Motor neuron (in vitro differentiated cells): Measurements from ENCODE around the gene PITPNB. TPM values are rescaled to one million over a fixed set of nuclear protein-coding genes. Genes with fewer than 3 reads are reported as not detected.
A peak's percentile ranks its signal among the peaks of the same experiment; 100 is the strongest.

Experiments
- ATAC-seq, 8 experiments: fragments of 200-7000 bp; cut with Tn5 transposase; replicated peaks in 6 of 8; 2 replicates each; pipeline ENCODE4 v1.8.0; 2021; ENCODE audit warnings: mild to moderate bottlenecking in 8 of 8, moderate library complexity in 8 of 8
- H3K27ac ChIP-seq, 2 donors: fragments of 250-450 bp; sonication (Bioruptor Pico); 2 replicates each; pipeline ENCODE4 v1.9.0; 2021; ENCODE audit warnings: antibody characterized with exemption in 2 of 2, mild to moderate bottlenecking in 2 of 2, moderate library complexity in 1 of 2
- H3K4me1 ChIP-seq, 2 donors: fragments of 250-450 bp; sonication (Bioruptor Pico); replicated peaks in 1 of 2; 2 replicates each; pipeline ENCODE4 v1.6.1; 2021; ENCODE audit warnings: antibody characterized with exemption in 2 of 2, mild to moderate bottlenecking in 2 of 2, moderate library complexity in 1 of 2
- H3K4me3 ChIP-seq, 5 donors: fragments of 250-450 bp; sonication (Bioruptor Pico); 2 replicates each; pipeline ENCODE4 v1.9.0; 2021; ENCODE audit warnings: antibody characterized with exemption in 5 of 5, mild to moderate bottlenecking in 5 of 5, moderate library complexity in 4 of 5
- WGBS, 10 experiments: fragments of 450-650 bp; shearing (Covaris generic); methylation state at CpG; one replicate each; pipeline ENCODE4 v1.0.0; 2022; 5-methylcytosine and 5-hydroxymethylcytosine counted together
- in situ Hi-C, 9 experiments: fragments of 400-800 bp; cut with MboI; loops; one replicate each; pipeline ENCODE4 v1.15.0; 2021; ENCODE audit warnings: low sequenced_read_pairs in 9 of 9, low pct_unique_long_range_greater_than_20kb in 2 of 9; ENCODE audit not compliant: unreplicated experiment in 9 of 9
- total RNA-seq, 8 experiments: library from RNA; unstranded; fragments of 300-600 nt; gene quantifications; 2 replicates each; pipeline versions ENCODE4 v1.2.3 to v1.2.4, GENCODE V29; 2022

Gene PITPNB
- total RNA-seq, 8 experiments from 2014 or later, result 22.6 to 81.9 (median 37.0) TPM

- 80 to 100% (median 93%) methylated on average over 1 of the region's 1 CpG; no CpG with 5 or more reads in 1 of the 10 experiments for WGBS, 10 experiments
- H3K4me3 ChIP-seq, result no peak overlapping the region
- in situ Hi-C loops, result no loop called here
- H3K27ac ChIP-seq, result no peak overlapping the region
- H3K4me1 ChIP-seq, result no peaks in the 10 kb centered on the region
- no peak for ATAC-seq
Observed at GRCh38 chr22:27911330-27911729, 7.7 kb downstream of the PITPNB start.

DNA sequence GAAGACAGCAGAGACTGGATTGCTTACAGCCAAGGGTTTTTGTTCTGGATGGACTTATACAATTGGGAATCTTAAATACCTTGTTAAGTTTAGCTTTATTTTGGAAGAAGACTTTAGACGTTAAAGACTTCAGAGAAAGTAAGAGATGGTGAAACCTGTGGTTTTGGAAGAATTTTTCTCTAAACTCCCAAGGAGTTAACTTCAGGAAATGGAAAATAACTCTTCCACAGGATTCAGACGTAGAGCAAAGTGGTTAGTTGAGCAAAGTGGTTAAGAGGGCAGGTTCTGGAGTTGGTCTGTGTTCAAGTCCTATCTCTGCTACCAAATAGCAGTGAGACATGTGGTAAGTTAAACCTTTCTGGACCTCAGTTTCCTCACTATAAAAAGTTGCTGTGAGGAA lies 12.8 kb downstream of the PITPNB start:
- no peak for ATAC-seq
- in situ Hi-C loops, result no loop called here
- Histone ChIP-seq H3K27ac (no peak overlapping the region), H3K4me1 (no peaks in the 10 kb centered on the region), H3K4me3 (no peak overlapping the region)
- 0 to 100% (median 89%) methylated on average over 1 to 2 of the region's 2 CpGs; no CpG with 5 or more reads in 2 of the 10 experiments for WGBS, 10 experiments

DNA sequence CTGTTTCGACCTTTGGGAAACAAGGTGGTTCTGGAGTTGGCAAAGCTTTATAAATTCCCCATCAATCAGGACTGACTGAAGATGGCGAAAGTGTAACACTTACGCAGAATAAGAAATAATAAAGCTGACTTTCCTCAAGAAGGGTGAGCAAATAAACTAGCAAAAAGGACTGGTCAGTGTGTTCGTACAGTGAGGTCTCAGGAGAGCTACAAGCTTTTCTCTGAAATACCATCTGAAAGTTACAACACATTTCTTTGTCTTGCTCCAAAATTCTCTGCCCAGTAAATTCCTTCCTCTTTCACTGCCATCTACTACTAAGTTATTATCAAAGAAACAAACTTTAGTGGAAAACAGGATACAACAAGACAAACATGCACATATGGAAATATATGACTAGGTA lies 13.4 kb downstream of the PITPNB start:
- Histone ChIP-seq H3K4me3 (no peak overlapping the region), H3K27ac (no peak overlapping the region), H3K4me1 (no peaks in the 10 kb centered on the region)
- WGBS, 10 experiments, result 50 to 97% (median 87%) methylated on average over 1 to 4 of the region's 4 CpGs
- in situ Hi-C loops, result no loop called here
- no peak for ATAC-seq

GRCh38 chr22:27903805-27904473 lies 15.1 kb downstream of the PITPNB start:
- Histone ChIP-seq H3K4me1 (no peaks in the 10 kb centered on the region), H3K27ac (no peak overlapping the region), H3K4me3 (no peak overlapping the region)
- no peak for ATAC-seq
- 67 to 100% (median 97%) methylated on average over 1 to 3 of the region's 3 CpGs; no CpG with 5 or more reads in 1 of the 10 experiments for WGBS, 10 experiments
- in situ Hi-C loops, result no loop called here

DNA sequence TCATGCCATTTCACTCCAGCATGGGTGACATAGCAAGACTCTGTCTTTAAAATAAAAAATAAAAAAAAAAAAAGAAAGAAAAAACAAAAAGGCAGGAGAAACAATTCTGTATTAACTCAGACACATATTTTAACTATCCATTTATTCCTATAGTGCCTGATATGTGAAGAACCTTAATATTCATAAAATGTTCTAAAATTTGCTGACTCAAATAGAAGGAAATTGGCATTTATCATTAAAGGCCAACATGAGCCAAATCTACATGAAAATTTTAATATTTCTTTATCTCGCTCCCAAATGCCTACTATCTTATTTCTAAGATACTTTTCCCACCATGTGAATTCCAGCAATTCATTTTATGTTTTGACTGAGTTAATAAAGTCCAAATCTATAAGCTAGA lies 18.9 kb downstream of the PITPNB start:
- Histone ChIP-seq H3K4me1 (no peaks in the 10 kb centered on the region), H3K27ac (no peak overlapping the region), H3K4me3 (no peak overlapping the region)
- in situ Hi-C loops, result no loop called here
- 80 to 100% (median 100%) methylated on average over 1 of the region's 1 CpG for WGBS, 10 experiments
- ATAC-seq, result no peak

- WGBS, 10 experiments, result 70 to 93% (median 86%) methylated on average over 2 to 6 of the region's 6 CpGs; no CpG with 5 or more reads in 2 of the 10 experiments
- Histone ChIP-seq H3K27ac (no peak overlapping the region), H3K4me3 (no peak overlapping the region), H3K4me1 (no peaks in the 10 kb centered on the region)
- in situ Hi-C loops, result loop anchor here in 3 of 9 experiments (25.0 kb wide), 2 partner anchors 91 to 116 kb away; no protein-coding TSS in a partner anchor
- no peak for ATAC-seq
Observed at GRCh38 chr22:27896245-27896644, 22.8 kb downstream of the PITPNB start.

- H3K4me3 ChIP-seq, result no peak overlapping the region
- WGBS, 10 experiments, result 20 to 100% (median 52%) methylated on average over 1 to 4 of the region's 4 CpGs
- H3K27ac ChIP-seq, result no peak overlapping the region
- ATAC-seq, result peak in 3 of 8 experiments; percentile 78 to 98 (median 94)
- no peaks in the 10 kb centered on the region for H3K4me1 ChIP-seq
- in situ Hi-C loops, result loop anchor here in 3 of 9 experiments (25.0 kb wide), 2 partner anchors 92 to 117 kb away; no protein-coding TSS in a partner anchor
Observed at GRCh38 chr22:27895600-27895999, 23.5 kb downstream of the PITPNB start.

GRCh38 chr22:27892811-27893210 lies 26.2 kb downstream of the PITPNB start:
- H3K27ac ChIP-seq, result no peak overlapping the region
- in situ Hi-C loops, result loop anchor here in 3 of 9 experiments (25.0 kb wide), 2 partner anchors 94 to 119 kb away; no protein-coding TSS in a partner anchor
- no peak for ATAC-seq
- H3K4me1 ChIP-seq, result no peaks in the 10 kb centered on the region
- no peak overlapping the region for H3K4me3 ChIP-seq
- WGBS, 10 experiments, result 40 to 100% (median 89%) methylated on average over 1 to 5 of the region's 5 CpGs; no CpG with 5 or more reads in 3 of the 10 experiments

- 70 to 100% (median 88%) methylated on average over 1 to 4 of the region's 4 CpGs; no CpG with 5 or more reads in 3 of the 10 experiments for WGBS, 10 experiments
- no peaks in the 10 kb centered on the region for H3K4me1 ChIP-seq
- in situ Hi-C loops, result loop anchor here in 3 of 9 experiments (25.0 kb wide), 2 partner anchors 95 to 120 kb away; no protein-coding TSS in a partner anchor
- no peak overlapping the region for H3K27ac ChIP-seq
- no peak for ATAC-seq
- H3K4me3 ChIP-seq, result no peak overlapping the region
Observed at GRCh38 chr22:27892064-27892463, 27.0 kb downstream of the PITPNB start.

DNA sequence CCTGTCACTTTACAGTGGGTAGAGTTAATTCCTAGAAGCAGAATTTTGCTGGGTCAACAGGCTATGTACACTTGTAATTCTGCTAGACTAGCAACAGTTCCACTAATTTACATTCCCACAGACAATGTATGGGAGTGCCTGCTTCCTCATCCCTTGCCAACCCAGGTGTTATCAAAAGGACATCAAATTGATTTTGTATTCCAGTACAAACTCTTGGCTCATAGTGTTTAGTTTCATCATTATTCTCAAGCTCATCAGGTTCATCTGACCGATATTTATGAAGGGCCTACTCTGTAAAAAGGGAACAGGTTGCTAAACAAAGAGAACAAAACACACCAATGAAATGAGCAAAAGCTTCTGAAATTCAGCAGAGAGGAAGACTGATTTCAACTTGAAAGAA lies 30.7 kb downstream of the PITPNB start:
- in situ Hi-C loops, result loop anchor here in 4 of 9 experiments (10.0 to 25.0 kb wide), 3 partner anchors 99 to 124 kb away; no protein-coding TSS in a partner anchor
- H3K27ac ChIP-seq, result no peak overlapping the region
- H3K4me1 ChIP-seq, result peaks cover 0 to 2% of the 10 kb centered on the region in 2 donors
- H3K4me3 ChIP-seq, result no peak overlapping the region
- ATAC-seq, result no peak
- WGBS, 10 experiments, result 27 to 100% (median 100%) methylated on average over 1 of the region's 1 CpG; no CpG with 5 or more reads in 2 of the 10 experiments

DNA sequence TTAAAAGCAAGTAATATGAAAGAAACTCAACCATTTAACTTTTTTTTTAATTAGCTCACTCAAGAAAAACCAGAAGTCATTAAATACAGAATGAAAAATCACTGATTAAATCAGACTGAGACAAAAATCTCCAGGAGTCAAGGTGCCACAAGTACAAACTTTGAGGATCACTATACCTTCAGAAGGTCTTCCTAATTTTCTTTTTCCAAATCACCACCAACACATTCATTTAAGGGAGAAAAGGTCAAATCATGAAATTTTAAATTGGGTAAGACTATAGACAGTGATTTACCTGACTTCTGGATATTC lies 32.3 kb downstream of the PITPNB start:
- no peak for ATAC-seq
- in situ Hi-C loops, result loop anchor here in 4 of 9 experiments (10.0 to 25.0 kb wide), 3 partner anchors 101 to 126 kb away; no protein-coding TSS in a partner anchor
- Histone ChIP-seq H3K4me1 (peaks cover 0 to 4% of the 10 kb centered on the region in 2 donors), H3K27ac (no peak overlapping the region), H3K4me3 (no peak overlapping the region)

GRCh38 chr22:27885977-27886842 lies 32.8 kb downstream of the PITPNB start:
- ATAC-seq, result peak in 4 of 8 experiments; percentile 39 to 76 (median 72)
- H3K27ac ChIP-seq, result no peak overlapping the region
- H3K4me1 ChIP-seq, result peaks cover 1 to 9% of the 10 kb centered on the region in 2 donors
- no peak overlapping the region for H3K4me3 ChIP-seq
- in situ Hi-C loops, result loop anchor here in 4 of 9 experiments (10.0 to 25.0 kb wide), 3 partner anchors 101 to 126 kb away; no protein-coding TSS in a partner anchor
- WGBS, 10 experiments, result 56 to 100% (median 100%) methylated on average over 1 to 3 of the region's 3 CpGs; no CpG with 5 or more reads in 1 of the 10 experiments
